ENCODE measurements around the gene ZNF76. TPM values are rescaled to one million over a fixed set of nuclear protein-coding genes. Genes with fewer than 3 reads are reported as not detected.

The ZNF76 gene
- total RNA-seq, 1 donor from 2014 or later: 12.7 TPM

DNA sequence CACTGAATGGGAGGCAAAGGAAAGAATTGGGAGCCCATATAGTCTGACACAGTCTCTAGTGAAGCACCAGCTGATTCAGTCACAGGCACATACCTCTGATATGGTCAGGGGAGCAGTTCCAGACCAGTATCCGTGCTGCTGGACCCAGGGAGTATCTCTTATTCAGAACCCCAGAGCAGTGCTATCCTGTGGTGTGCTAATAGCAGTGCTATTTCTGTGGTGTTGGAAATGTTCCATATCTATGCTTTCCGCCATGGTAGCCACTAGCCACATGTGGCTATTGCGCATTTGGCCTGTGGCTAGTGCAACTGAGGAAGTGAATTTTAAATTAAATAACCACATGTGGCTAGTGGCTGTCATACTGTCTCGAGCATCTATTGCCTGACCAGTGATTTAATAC lies 34.8 kb upstream of the ZNF76 start:
- no peak overlapping the region for H3K27ac Mint-ChIP-seq (ENCODE audit: unreplicated experiment)
- no peaks in the 10 kb centered on the region for H3K9me3 Mint-ChIP-seq (ENCODE audit: unreplicated experiment)
- DNase-seq (ENCODE audit: low read depth) (peak; percentile 9), FAIRE-seq (no peak)
- no peaks in the 10 kb centered on the region for H3K4me1 ChIP-seq (ENCODE audit: insufficient read depth, low read length)
- no peak overlapping the region for H3K27ac ChIP-seq (ENCODE audit: low read depth, low read length)
- H3K36me3 Mint-ChIP-seq (ENCODE audit: low read depth, unreplicated experiment): peaks cover 5% of the 10 kb centered on the region
- H3K4me2 ChIP-seq (ENCODE audit: low read length): no peak overlapping the region
- H3K4me1 Mint-ChIP-seq (ENCODE audit: low read depth, unreplicated experiment): peaks cover 16% of the 10 kb centered on the region
- H3K4me3 Mint-ChIP-seq (ENCODE audit: unreplicated experiment): no peak overlapping the region
- no peaks in the 10 kb centered on the region for H3K9me3 ChIP-seq (ENCODE audit: insufficient read depth, low read depth, low read length)
- no peak overlapping the region for H3K9ac ChIP-seq (ENCODE audit: low read length)
- H2AFZ ChIP-seq (ENCODE audit: low read depth, low read length): no peak overlapping the region
- TF ChIP-seq EZH2 (IDR thresholded peaks at IDR 0.05; ENCODE audit: insufficient read depth, low read length): no peak
- TF ChIP-seq, protein P1, sequence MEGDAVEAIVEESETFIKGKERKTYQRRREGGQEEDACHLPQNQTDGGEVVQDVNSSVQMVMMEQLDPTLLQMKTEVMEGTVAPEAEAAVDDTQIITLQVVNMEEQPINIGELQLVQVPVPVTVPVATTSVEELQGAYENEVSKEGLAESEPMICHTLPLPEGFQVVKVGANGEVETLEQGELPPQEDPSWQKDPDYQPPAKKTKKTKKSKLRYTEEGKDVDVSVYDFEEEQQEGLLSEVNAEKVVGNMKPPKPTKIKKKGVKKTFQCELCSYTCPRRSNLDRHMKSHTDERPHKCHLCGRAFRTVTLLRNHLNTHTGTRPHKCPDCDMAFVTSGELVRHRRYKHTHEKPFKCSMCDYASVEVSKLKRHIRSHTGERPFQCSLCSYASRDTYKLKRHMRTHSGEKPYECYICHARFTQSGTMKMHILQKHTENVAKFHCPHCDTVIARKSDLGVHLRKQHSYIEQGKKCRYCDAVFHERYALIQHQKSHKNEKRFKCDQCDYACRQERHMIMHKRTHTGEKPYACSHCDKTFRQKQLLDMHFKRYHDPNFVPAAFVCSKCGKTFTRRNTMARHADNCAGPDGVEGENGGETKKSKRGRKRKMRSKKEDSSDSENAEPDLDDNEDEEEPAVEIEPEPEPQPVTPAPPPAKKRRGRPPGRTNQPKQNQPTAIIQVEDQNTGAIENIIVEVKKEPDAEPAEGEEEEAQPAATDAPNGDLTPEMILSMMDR (IDR thresholded peaks at IDR 0.05; ENCODE audit: insufficient read depth, low read depth, low read length): no peak
- H4K20me1 ChIP-seq (ENCODE audit: insufficient read depth, low read length): peaks cover 59% of the 10 kb centered on the region
- H3K79me2 ChIP-seq (ENCODE audit: insufficient read depth, low read length): peaks cover 26% of the 10 kb centered on the region
- no peak overlapping the region for H3K4me3 ChIP-seq (ENCODE audit: insufficient read depth, low read depth, low read length)
- H3K36me3 ChIP-seq (ENCODE audit: insufficient read depth, low read length): no peaks in the 10 kb centered on the region
- no peaks in the 10 kb centered on the region for H3K27me3 ChIP-seq (ENCODE audit: insufficient read depth, low read length)
- H3K27me3 Mint-ChIP-seq (ENCODE audit: low read depth, unreplicated experiment): no peaks in the 10 kb centered on the region

DNA sequence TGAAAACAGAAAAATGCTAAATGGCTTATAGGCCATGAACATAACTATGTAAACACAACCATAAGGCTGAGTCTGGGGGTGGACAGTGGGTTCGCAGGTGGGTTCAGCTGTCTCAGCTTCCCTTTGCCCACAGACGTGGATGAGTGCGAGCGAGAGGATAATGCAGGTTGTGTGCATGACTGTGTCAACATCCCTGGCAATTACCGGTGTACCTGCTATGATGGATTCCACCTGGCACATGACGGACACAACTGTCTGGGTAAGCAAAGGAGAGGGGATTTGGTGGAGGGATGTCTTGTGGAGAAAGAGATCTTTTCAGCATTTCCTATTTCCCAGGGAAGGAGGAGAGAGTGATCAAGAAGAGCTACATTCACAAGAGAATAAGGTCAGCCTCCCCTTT lies 31.1 kb upstream of the ZNF76 start:
- DNase-seq (ENCODE audit: low read depth): no peak

DNA sequence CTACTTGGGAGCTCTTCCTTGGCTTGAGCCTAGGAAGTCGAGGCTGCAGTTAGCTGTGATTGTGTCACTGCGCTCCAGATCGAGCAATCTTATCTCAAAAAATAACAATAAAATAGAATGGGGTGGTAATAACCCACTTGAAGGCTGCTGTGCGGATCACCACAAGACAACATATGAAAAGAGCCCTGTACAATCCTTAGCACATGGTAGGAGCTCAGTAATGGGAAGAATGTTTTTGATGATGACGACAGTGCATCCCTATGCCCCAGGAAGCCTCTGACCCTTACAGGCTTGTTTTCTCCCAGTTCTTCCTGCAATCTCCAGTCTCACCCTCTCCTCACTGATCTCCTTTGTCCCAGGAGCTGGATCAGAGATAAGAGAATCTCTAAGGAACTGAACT lies 30.2 kb upstream of the ZNF76 start:
- no peaks in the 10 kb centered on the region for H3K4me1 ChIP-seq (ENCODE audit: insufficient read depth, low read length)
- no peaks in the 10 kb centered on the region for H3K27me3 ChIP-seq (ENCODE audit: insufficient read depth, low read length)
- H2AFZ ChIP-seq (ENCODE audit: low read depth, low read length): no peak overlapping the region
- H3K79me2 ChIP-seq (ENCODE audit: insufficient read depth, low read length): no peaks in the 10 kb centered on the region
- no peak overlapping the region for H3K4me3 ChIP-seq (ENCODE audit: insufficient read depth, low read depth, low read length)
- TF ChIP-seq, protein P1 (IDR thresholded peaks at IDR 0.05; ENCODE audit: insufficient read depth, low read depth, low read length): no peak
- no peak for TF ChIP-seq EZH2 (IDR thresholded peaks at IDR 0.05; ENCODE audit: insufficient read depth, low read length)
- no peaks in the 10 kb centered on the region for H3K27me3 Mint-ChIP-seq (ENCODE audit: low read depth, unreplicated experiment)
- H3K27ac ChIP-seq (ENCODE audit: low read depth, low read length): no peak overlapping the region
- no peak overlapping the region for H3K4me2 ChIP-seq (ENCODE audit: low read length)
- peaks cover 18% of the 10 kb centered on the region for H3K36me3 Mint-ChIP-seq (ENCODE audit: low read depth, unreplicated experiment)
- H3K9ac ChIP-seq (ENCODE audit: low read length): no peak overlapping the region
- DNase-seq (ENCODE audit: low read depth): no peak
- peaks cover 7% of the 10 kb centered on the region for H3K9me3 Mint-ChIP-seq (ENCODE audit: unreplicated experiment)
- H4K20me1 ChIP-seq (ENCODE audit: insufficient read depth, low read length): peaks cover 24% of the 10 kb centered on the region
- H3K4me1 Mint-ChIP-seq (ENCODE audit: low read depth, unreplicated experiment): peaks cover 4% of the 10 kb centered on the region
- H3K9me3 ChIP-seq (ENCODE audit: insufficient read depth, low read depth, low read length): no peaks in the 10 kb centered on the region
- H3K4me3 Mint-ChIP-seq (ENCODE audit: unreplicated experiment): no peak overlapping the region
- no peak for FAIRE-seq
- no peaks in the 10 kb centered on the region for H3K36me3 ChIP-seq (ENCODE audit: insufficient read depth, low read length)
- no peak overlapping the region for H3K27ac Mint-ChIP-seq (ENCODE audit: unreplicated experiment)

More for the DNA sequence above, 31.1 kb upstream of the ZNF76 start:
- no peaks in the 10 kb centered on the region for H3K4me1 ChIP-seq (ENCODE audit: insufficient read depth, low read length)
- H3K36me3 ChIP-seq (ENCODE audit: insufficient read depth, low read length): no peaks in the 10 kb centered on the region
- peaks cover 14% of the 10 kb centered on the region for H3K36me3 Mint-ChIP-seq (ENCODE audit: low read depth, unreplicated experiment)
- FAIRE-seq: no peak
- H3K27ac Mint-ChIP-seq (ENCODE audit: unreplicated experiment): no peak overlapping the region
- no peaks in the 10 kb centered on the region for H3K9me3 Mint-ChIP-seq (ENCODE audit: unreplicated experiment)
- no peak overlapping the region for H3K4me2 ChIP-seq (ENCODE audit: low read length)
- no peak overlapping the region for H3K4me3 ChIP-seq (ENCODE audit: insufficient read depth, low read depth, low read length)
- H3K27me3 Mint-ChIP-seq (ENCODE audit: low read depth, unreplicated experiment): no peaks in the 10 kb centered on the region
- H3K27ac ChIP-seq (ENCODE audit: low read depth, low read length): no peak overlapping the region
- peaks cover 2% of the 10 kb centered on the region for H3K4me1 Mint-ChIP-seq (ENCODE audit: low read depth, unreplicated experiment)
- H2AFZ ChIP-seq (ENCODE audit: low read depth, low read length): no peak overlapping the region
- peaks cover 28% of the 10 kb centered on the region for H4K20me1 ChIP-seq (ENCODE audit: insufficient read depth, low read length)
- H3K79me2 ChIP-seq (ENCODE audit: insufficient read depth, low read length): no peaks in the 10 kb centered on the region
- no peaks in the 10 kb centered on the region for H3K27me3 ChIP-seq (ENCODE audit: insufficient read depth, low read length)
- TF ChIP-seq EZH2 (IDR thresholded peaks at IDR 0.05; ENCODE audit: insufficient read depth, low read length): no peak
- TF ChIP-seq, protein P1 (IDR thresholded peaks at IDR 0.05; ENCODE audit: insufficient read depth, low read depth, low read length): no peak
- no peak overlapping the region for H3K4me3 Mint-ChIP-seq (ENCODE audit: unreplicated experiment)
- H3K9me3 ChIP-seq (ENCODE audit: insufficient read depth, low read depth, low read length): no peaks in the 10 kb centered on the region
- H3K9ac ChIP-seq (ENCODE audit: low read length): no peak overlapping the region
